ENCODE results near the gene BICRA. TPM values are rescaled to one million over a fixed set of nuclear protein-coding genes. Genes with fewer than 3 reads are reported as not detected.

BICRA gene
- total RNA-seq: 26.7 and 34.7 TPM in 2 replicates
- 2.5 TPM for total RNA-seq (2013)
- 11.9 and 14.1 TPM in 2 replicates for polyA plus RNA-seq
- 3.8 and 12.5 TPM in 2 replicates for polyA minus RNA-seq

GRCh38 chr19:47608969-47609905, at the start of gene BICRA:
Gene BICRA (plus strand): TSS chr19:47609134. CDS start chr19:47673575, 64,441 bp downstream.
- intact Hi-C loops (cut with micrococcal nuclease): loop anchor here (1.0 to 10.0 kb wide), 7 partner anchors 9 to 1594 kb away; partner anchors contain the start of genes INAFM1, KPTN, NAPA and NOP53
- H3K27me3 Mint-ChIP-seq: no peaks in the 10 kb centered on the region

More at GRCh38 chr19:47608969-47609905, at the start of gene BICRA:
- Mint-ChIP-seq H3K27ac (peak within 1 kb of the TSS; percentile 97), H3K4me3 (peak within 1 kb of the TSS; percentile 98), H3K4me1 (peaks cover 37% of the 10 kb centered on the region), H3K9me3 (ENCODE audit: insufficient read depth) (peaks cover 3% of the 10 kb centered on the region)
- H3K79me2 ChIP-seq (ENCODE audit: control insufficient read depth, insufficient read depth, low read length): peaks cover 56% of the 10 kb centered on the region
- peaks cover 16 to 18% of the 10 kb centered on the region in 2 donors for H3K4me1 ChIP-seq (ENCODE audit: control insufficient read depth in 2 of 2, insufficient read depth in 2 of 2, low read length in 2 of 2)
- no peak for TF ChIP-seq CTCF (IDR thresholded peaks at IDR 0.05)
- no peak for TF ChIP-seq EZH2 (IDR thresholded peaks at IDR 0.05; ENCODE audit: borderline replicate concordance, insufficient read depth, low read depth, low read length, poor library complexity, severe bottlenecking)
- peaks cover 0 to 1% (median 0%) of the 10 kb centered on the region in 3 donors for H3K9me3 ChIP-seq (ENCODE audit: control extremely low read depth in 1 of 3, control insufficient read depth in 2 of 3, insufficient read depth in 1 of 3, low read length in 2 of 3)
- H3K27me3 ChIP-seq (replicated peaks in 1 of 4; ENCODE audit: control extremely low read depth in 1 of 4, control insufficient read depth in 3 of 4, insufficient read depth in 4 of 4, low read length in 3 of 4): peaks cover 0 to 2% (median 0%) of the 10 kb centered on the region in 4 experiments
- peak; percentile 87 for DNase-seq
- H2AFZ ChIP-seq (ENCODE audit: insufficient read depth, low read depth, low read length, poor library complexity, severe bottlenecking): peak within 1 kb of the TSS; percentile 94
- peak within 1 kb of the TSS; percentile 96 for H3K4me2 ChIP-seq (replicated peaks; ENCODE audit: low read depth, low read length, poor library complexity, severe bottlenecking)
- peak; percentile 60 for ATAC-seq (ENCODE audit: low read depth)
- peaks cover 46% of the 10 kb centered on the region for H4K20me1 ChIP-seq (ENCODE audit: control insufficient read depth, insufficient read depth, low read length, poor library complexity, severe bottlenecking)
- peak within 1 kb of the TSS; percentile 99 for H3K9ac ChIP-seq (ENCODE audit: low read length)
- ChIA-PET CTCF (interaction anchor here (0.5 to 2.4 kb wide), 5 partner anchors 94 to 374 kb away, joined by 3 to 9 read pairs (median 4); partner anchors contain the start of gene NAPA), POLR2A (interaction anchor here (0.7 to 2.0 kb wide), 6 partner anchors 9 to 184 kb away, joined by 3 to 16 read pairs (median 4); partner anchors contain the start of gene NAPA)
- H3K4me3 ChIP-seq (ENCODE audit: control extremely low read depth in 1 of 5, extremely low read depth in 1 of 5, insufficient read depth in 1 of 5, low read depth in 2 of 5, low read length in 4 of 5): peak within 1 kb of the TSS; percentile 50 to 98 (median 92)
- H3K36me3 ChIP-seq (replicated peaks in 1 of 2; ENCODE audit: control extremely low read depth in 1 of 2, control insufficient read depth in 1 of 2, extremely low read depth in 1 of 2, insufficient read depth in 2 of 2, low read length in 1 of 2): peaks cover 0 to 2% of the 10 kb centered on the region in 2 experiments
- under 1% methylated on average over 43 of the region's 94 CpGs for WGBS (ENCODE audit: insufficient coverage)
- H3K27ac ChIP-seq (ENCODE audit: low read length in 2 of 2): peak within 1 kb of the TSS; percentile 79 to 96
